ENCODE measurements around the gene JMJD8.
"Not testable (repeated sequence)": the region's sequence is repeated elsewhere in the genome, so short reads cannot be mapped to it uniquely, and the experiment has no call there.

JMJD8 gene

GRCh38 chr16:695355-696089 is 11.4 kb upstream of the JMJD8 start:
- H3K27me3 Mint-ChIP-seq = peaks cover 92% of the 10 kb centered on the region
- no peak overlapping the region for H3K27ac Mint-ChIP-seq
- peak overlapping the region; percentile 34 for H3K4me3 Mint-ChIP-seq
- intact Hi-C loops (cut with micrococcal nuclease) = no loop called here
- peaks cover 27% of the 10 kb centered on the region for H3K4me1 Mint-ChIP-seq (ENCODE audit: low read depth)
- no peaks in the 10 kb centered on the region for H3K9me3 Mint-ChIP-seq
- H3K36me3 Mint-ChIP-seq (ENCODE audit: low read depth) = no peaks in the 10 kb centered on the region

GRCh38 chr16:694863-695354 is 10.8 kb upstream of the JMJD8 start:
- Mint-ChIP-seq H3K4me1 (ENCODE audit: low read depth) (peaks cover 28% of the 10 kb centered on the region), H3K36me3 (ENCODE audit: low read depth) (peaks cover 3% of the 10 kb centered on the region), H3K4me3 (no peak overlapping the region), H3K27ac (no peak overlapping the region), H3K27me3 (peaks cover 88% of the 10 kb centered on the region), H3K9me3 (no peaks in the 10 kb centered on the region)
- intact Hi-C loops (cut with micrococcal nuclease) = no loop called here

- Mint-ChIP-seq H3K36me3 (ENCODE audit: low read depth) (peaks cover 7% of the 10 kb centered on the region), H3K4me1 (ENCODE audit: low read depth) (peaks cover 33% of the 10 kb centered on the region), H3K4me3 (peak overlapping the region; percentile 34), H3K27me3 (peaks cover 82% of the 10 kb centered on the region), H3K27ac (no peak overlapping the region), H3K9me3 (no peaks in the 10 kb centered on the region)
- intact Hi-C loops (cut with micrococcal nuclease) = no loop called here
These were observed 10.2 kb upstream of the JMJD8 start for GRCh38 chr16:694187-694862.

- intact Hi-C loops (cut with micrococcal nuclease) = no loop called here
- no peak overlapping the region for H3K27ac Mint-ChIP-seq
These were observed 9.6 kb upstream of the JMJD8 start for GRCh38 chr16:693766-694165.

GRCh38 chr16:693364-693763 is 9.2 kb upstream of the JMJD8 start:
- intact Hi-C loops (cut with micrococcal nuclease) = no loop called here
- H3K9me3 Mint-ChIP-seq = no peaks in the 10 kb centered on the region
- H3K27me3 Mint-ChIP-seq = peaks cover 72% of the 10 kb centered on the region
- H3K4me3 Mint-ChIP-seq = no peak overlapping the region
- H3K4me1 Mint-ChIP-seq (ENCODE audit: low read depth) = peaks cover 43% of the 10 kb centered on the region
- no peak overlapping the region for H3K27ac Mint-ChIP-seq
- peaks cover 7% of the 10 kb centered on the region for H3K36me3 Mint-ChIP-seq (ENCODE audit: low read depth)

More at GRCh38 chr16:693766-694165, 9.6 kb upstream of the JMJD8 start:
- no peaks in the 10 kb centered on the region for H3K9me3 Mint-ChIP-seq
- peaks cover 7% of the 10 kb centered on the region for H3K36me3 Mint-ChIP-seq (ENCODE audit: low read depth)
- peaks cover 76% of the 10 kb centered on the region for H3K27me3 Mint-ChIP-seq
- H3K4me1 Mint-ChIP-seq (ENCODE audit: low read depth) = peaks cover 39% of the 10 kb centered on the region
- no peak overlapping the region for H3K4me3 Mint-ChIP-seq

- H3K4me3 Mint-ChIP-seq = no peak overlapping the region
- intact Hi-C loops (cut with micrococcal nuclease) = no loop called here
These were observed 8.4 kb upstream of the JMJD8 start for GRCh38 chr16:692356-693108.

GRCh38 chr16:691242-691641 is 7.1 kb upstream of the JMJD8 start:
- Mint-ChIP-seq H3K27ac (peak overlapping the region; percentile 93), H3K4me3 (peak overlapping the region; percentile 49), H3K27me3 (peaks cover 52% of the 10 kb centered on the region), H3K4me1 (ENCODE audit: low read depth) (peaks cover 47% of the 10 kb centered on the region), H3K36me3 (ENCODE audit: low read depth) (peaks cover 23% of the 10 kb centered on the region)
- intact Hi-C loops (cut with micrococcal nuclease); H3K9me3 Mint-ChIP-seq: not testable (repeated sequence)

More at GRCh38 chr16:692356-693108, 8.4 kb upstream of the JMJD8 start:
- Mint-ChIP-seq H3K27ac (no peak overlapping the region), H3K36me3 (ENCODE audit: low read depth) (peaks cover 10% of the 10 kb centered on the region), H3K27me3 (peaks cover 64% of the 10 kb centered on the region), H3K4me1 (ENCODE audit: low read depth) (peaks cover 43% of the 10 kb centered on the region), H3K9me3 (no peaks in the 10 kb centered on the region)

GRCh38 chr16:689175-689897 is 5.2 kb upstream of the JMJD8 start:
- Mint-ChIP-seq H3K4me1 (ENCODE audit: low read depth) (peaks cover 54% of the 10 kb centered on the region), H3K27ac (peak overlapping the region; percentile 93), H3K4me3 (peak overlapping the region; percentile 97), H3K36me3 (ENCODE audit: low read depth) (peaks cover 42% of the 10 kb centered on the region), H3K27me3 (peaks cover 35% of the 10 kb centered on the region), H3K9me3 (no peaks in the 10 kb centered on the region)
- intact Hi-C loops (cut with micrococcal nuclease) = no loop called here

- no peak overlapping the region for H3K27ac Mint-ChIP-seq
- H3K27me3 Mint-ChIP-seq = peaks cover 18% of the 10 kb centered on the region
- intact Hi-C loops (cut with micrococcal nuclease) = no loop called here
- H3K9me3 Mint-ChIP-seq = no peaks in the 10 kb centered on the region
- H3K4me1 Mint-ChIP-seq (ENCODE audit: low read depth) = peaks cover 63% of the 10 kb centered on the region
- H3K4me3 Mint-ChIP-seq = no peak overlapping the region
- H3K36me3 Mint-ChIP-seq (ENCODE audit: low read depth) = peaks cover 61% of the 10 kb centered on the region
These were observed 3.4 kb upstream of the JMJD8 start for GRCh38 chr16:687499-687898.

- Mint-ChIP-seq H3K4me1 (ENCODE audit: low read depth) (peaks cover 72% of the 10 kb centered on the region), H3K36me3 (ENCODE audit: low read depth) (peaks cover 69% of the 10 kb centered on the region), H3K27ac (no peak overlapping the region), H3K4me3 (no peak overlapping the region), H3K9me3 (no peaks in the 10 kb centered on the region), H3K27me3 (peaks cover 11% of the 10 kb centered on the region)
- intact Hi-C loops (cut with micrococcal nuclease) = no loop called here
These were observed 2.5 kb upstream of the JMJD8 start for GRCh38 chr16:686459-687260.

- Mint-ChIP-seq H3K9me3 (no peaks in the 10 kb centered on the region), H3K27me3 (peaks cover 4% of the 10 kb centered on the region), H3K4me3 (peak overlapping the region; percentile 17), H3K27ac (peak overlapping the region; percentile 87), H3K36me3 (ENCODE audit: low read depth) (peaks cover 76% of the 10 kb centered on the region), H3K4me1 (ENCODE audit: low read depth) (peaks cover 76% of the 10 kb centered on the region)
- intact Hi-C loops (cut with micrococcal nuclease) = no loop called here
These were observed 1.8 kb upstream of the JMJD8 start for GRCh38 chr16:685967-686366.

- H3K27ac Mint-ChIP-seq = peak overlapping the region; percentile 87
- no peaks in the 10 kb centered on the region for H3K9me3 Mint-ChIP-seq
- intact Hi-C loops (cut with micrococcal nuclease) = no loop called here
- peaks cover 75% of the 10 kb centered on the region for H3K4me1 Mint-ChIP-seq (ENCODE audit: low read depth)
- no peak overlapping the region for H3K4me3 Mint-ChIP-seq
- H3K27me3 Mint-ChIP-seq = no peaks in the 10 kb centered on the region
- peaks cover 77% of the 10 kb centered on the region for H3K36me3 Mint-ChIP-seq (ENCODE audit: low read depth)
These were observed 995 bp upstream of the JMJD8 start for GRCh38 chr16:684961-685696.
